MCF 10A (cell line): Measurements from ENCODE around the gene ASB12. TPM values are rescaled to one million over a fixed set of nuclear protein-coding genes. Genes with fewer than 3 reads are reported as not detected.

Source experiments
- BruUV-seq: library from RNA; stranded (reverse); fragments of 400-500 nt; replicated peaks from 2 replicates; lab custom pipeline; 2021; lab: Mats Ljungman, UMichigan
- CTCF ChIA-PET: fragments of 300-600 bp; sonication (Branson Sonifier 250); formaldehyde crosslinking; extraction: SDS; loops from one replicate; lab custom pipeline; 2021; ENCODE audit warnings: antibody characterized with exemption, inconsistent platforms; lab: Yijun Ruan, JAX
- POLR2A ChIA-PET: fragments of 300-600, 350-650 bp; sonication (Branson Sonifier 250); formaldehyde crosslinking; extraction: SDS; loops from one replicate; lab custom pipeline; 2020; ENCODE audit warnings: antibody characterized with exemption, inconsistent platforms; lab: Yijun Ruan, JAX
- DNase-seq: peaks from one replicate; pipeline ENCODE4 v3.0.0-alpha.2; 2018; ENCODE audit not compliant: unreplicated experiment
- H3K27ac Mint-ChIP-seq: one replicate; pipeline ENCODE4 v1.8.0; 2022; ENCODE audit warnings: mild to moderate bottlenecking, low read depth, mixed read lengths; ENCODE audit not compliant: unreplicated experiment
- H3K27me3 Mint-ChIP-seq: one replicate; pipeline ENCODE4 v1.8.0; 2022; ENCODE audit warnings: mixed read lengths; ENCODE audit not compliant: insufficient read depth, unreplicated experiment
- H3K36me3 Mint-ChIP-seq: one replicate; pipeline ENCODE4 v1.8.0; 2022; ENCODE audit warnings: mild to moderate bottlenecking, moderate library complexity, mixed read lengths; ENCODE audit not compliant: insufficient read depth, unreplicated experiment
- H3K4me1 Mint-ChIP-seq: one replicate; pipeline ENCODE4 v1.8.0; 2022; ENCODE audit warnings: mixed read lengths; ENCODE audit not compliant: insufficient read depth, unreplicated experiment
- H3K4me3 Mint-ChIP-seq: one replicate; pipeline ENCODE4 v1.8.0; 2022; ENCODE audit warnings: mild to moderate bottlenecking, moderate library complexity, mixed read lengths; ENCODE audit not compliant: unreplicated experiment
- H3K9me3 Mint-ChIP-seq: one replicate; pipeline ENCODE4 v1.8.0; 2022; ENCODE audit warnings: mixed read lengths; ENCODE audit not compliant: unreplicated experiment
- CTCF ChIP-seq: fragments of 200-600 bp; IDR thresholded peaks from one replicate; pipeline ENCODE4 v1.8.0; 2022; ENCODE audit warnings: antibody characterized with exemption, mild to moderate bottlenecking; ENCODE audit not compliant: unreplicated experiment
- intact Hi-C: fragments of 100-400 bp; cut with micrococcal nuclease; formaldehyde crosslinking; loops from 2 replicates; pipeline ENCODE4 v1.14.1; 2022
- total RNA-seq: library from RNA; stranded (reverse); gene quantifications from 2 replicates; pipeline ENCODE4 v1.2.3, GENCODE V29; 2022

Gene ASB12
- total RNA-seq, 1 experiment from 2014 or later = not detected

DNA sequence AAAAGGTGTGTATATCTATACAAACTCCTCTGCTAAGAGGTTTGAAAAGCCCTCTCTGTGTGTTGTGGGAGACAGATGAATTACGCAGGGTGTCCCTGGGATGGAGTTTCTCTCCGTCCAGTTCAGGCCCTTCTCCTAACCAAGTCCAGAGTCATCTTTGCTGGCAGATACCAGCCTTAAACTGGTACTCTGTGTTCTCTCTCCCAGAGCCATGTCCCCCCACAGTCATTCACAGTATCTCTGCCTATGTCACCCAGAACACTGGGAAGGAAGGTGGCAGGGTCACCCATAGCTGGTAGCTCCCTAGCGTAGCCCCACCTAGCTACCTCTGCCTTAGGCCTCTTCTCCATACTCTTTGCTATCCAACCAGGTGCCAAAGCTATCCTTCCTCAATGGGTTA lies 33.8 kb downstream of the ASB12 start:
- intact Hi-C loops = no loop called here
- no peak overlapping the region for H3K27ac Mint-ChIP-seq
- ChIA-PET CTCF (no interaction called here), POLR2A (no interaction called here)
- no peak for DNase-seq
- no peak for TF ChIP-seq CTCF
- no peak overlapping the region for H3K4me3 Mint-ChIP-seq
- BruUV-seq = no TSS peak
- H3K9me3 Mint-ChIP-seq = no peaks in the 10 kb centered on the region
- no peaks in the 10 kb centered on the region for H3K27me3 Mint-ChIP-seq
- no peaks in the 10 kb centered on the region for H3K4me1 Mint-ChIP-seq
- H3K36me3 Mint-ChIP-seq = peaks cover 7% of the 10 kb centered on the region

DNA sequence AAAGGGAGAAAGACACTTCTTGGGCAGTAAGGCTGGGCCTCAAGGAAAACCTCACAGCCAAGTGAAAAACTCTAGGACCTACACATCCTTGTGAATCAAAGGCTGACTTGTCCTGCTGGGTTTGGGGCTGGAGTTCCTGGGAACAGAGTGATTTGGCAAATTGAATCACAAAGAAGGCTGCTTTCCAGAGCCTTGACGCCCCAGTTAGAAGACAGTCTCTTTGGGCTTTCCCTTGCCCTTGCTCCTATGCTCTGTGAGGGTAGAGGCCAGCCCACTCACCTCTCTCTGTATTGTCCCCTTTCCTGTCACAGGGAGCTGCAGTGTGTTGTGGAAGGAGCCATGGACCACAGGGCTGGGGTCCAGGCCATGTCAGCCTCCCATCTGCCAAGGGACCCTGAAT lies 34.5 kb downstream of the ASB12 start:
- CTCF ChIA-PET = interaction anchor here (0.6 kb wide), 1 partner anchor 247 kb away, joined by 3 read pairs; no protein-coding TSS in a partner anchor
- no peak for DNase-seq
- H3K4me3 Mint-ChIP-seq = no peak overlapping the region
- TF ChIP-seq CTCF = no peak
- no peak overlapping the region for H3K27ac Mint-ChIP-seq
- POLR2A ChIA-PET = no interaction called here
- H3K4me1 Mint-ChIP-seq = no peaks in the 10 kb centered on the region
- intact Hi-C loops = no loop called here
- peaks cover 7% of the 10 kb centered on the region for H3K36me3 Mint-ChIP-seq
- no peaks in the 10 kb centered on the region for H3K27me3 Mint-ChIP-seq
- BruUV-seq = no TSS peak
- no peaks in the 10 kb centered on the region for H3K9me3 Mint-ChIP-seq

GRCh38 chrX:64192673-64193072 lies 37.7 kb downstream of the ASB12 start:
- no peak overlapping the region for H3K4me3 Mint-ChIP-seq
- no peaks in the 10 kb centered on the region for H3K4me1 Mint-ChIP-seq
- no peaks in the 10 kb centered on the region for H3K27me3 Mint-ChIP-seq
- H3K9me3 Mint-ChIP-seq = no peaks in the 10 kb centered on the region
- intact Hi-C loops = no loop called here
- BruUV-seq = no TSS peak
- no peak for TF ChIP-seq CTCF
- H3K36me3 Mint-ChIP-seq = peaks cover 14% of the 10 kb centered on the region
- DNase-seq = no peak
- ChIA-PET POLR2A (no interaction called here), CTCF (no interaction called here)
- H3K27ac Mint-ChIP-seq = no peak overlapping the region

DNA sequence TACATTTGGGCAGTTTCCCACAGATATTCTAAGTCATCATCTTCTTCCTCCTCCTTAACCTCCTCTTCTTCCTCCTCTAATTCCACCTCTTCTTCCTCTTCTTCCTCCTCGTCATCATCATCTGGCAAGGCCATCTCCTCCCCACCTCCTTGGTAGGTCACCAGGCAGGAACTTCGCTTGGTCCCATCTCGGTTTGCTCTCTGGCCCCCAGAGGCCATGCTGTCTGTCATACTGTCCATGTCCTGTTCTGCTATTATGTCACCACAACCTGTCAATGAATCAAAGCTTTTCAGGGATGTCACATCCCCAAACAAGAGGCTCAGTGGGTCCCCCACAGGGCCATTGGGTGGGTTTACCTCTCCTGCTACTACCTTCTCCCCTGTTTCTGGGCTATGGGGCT lies 38.4 kb downstream of the ASB12 start:
- no peak for DNase-seq
- peaks cover 14% of the 10 kb centered on the region for H3K36me3 Mint-ChIP-seq
- ChIA-PET POLR2A (no interaction called here), CTCF (no interaction called here)
- H3K27me3 Mint-ChIP-seq = no peaks in the 10 kb centered on the region
- no peaks in the 10 kb centered on the region for H3K9me3 Mint-ChIP-seq
- intact Hi-C loops = no loop called here
- no peak overlapping the region for H3K4me3 Mint-ChIP-seq
- BruUV-seq = no TSS peak
- no peaks in the 10 kb centered on the region for H3K4me1 Mint-ChIP-seq
- no peak overlapping the region for H3K27ac Mint-ChIP-seq
- TF ChIP-seq CTCF = no peak
